Activated CD4-positive, alpha-beta T cell treated with anti-CD3 and anti-CD28 coated beads, Interleukin-10, Interleukin-2, amounts not matched to agents 100 ng/mL and 50 ng/mL, durations not matched to agents 16 hours and 8 hours (primary cell): ENCODE data around the gene GSTP1.
"Not testable (repeated sequence)": the region's sequence is repeated elsewhere in the genome, so short reads cannot be mapped to it uniquely, and the experiment has no call there.

Source experiments
- DNase-seq: peaks from one replicate; pipeline ENCODE4 v3.0.0-alpha.2; 2020

GSTP1 gene

GRCh38 chr11:67616431-67617242 lies 33.0 kb downstream of the GSTP1 start:
- DNase-seq, result no peak

- no peak for DNase-seq
Observed at GRCh38 chr11:67617243-67617953, 33.8 kb downstream of the GSTP1 start.

GRCh38 chr11:67618901-67619659 lies 35.5 kb downstream of the GSTP1 start:
- DNase-seq, result not testable (repeated sequence)

- DNase-seq, result not testable (repeated sequence)
Observed at GRCh38 chr11:67619683-67620618, 36.3 kb downstream of the GSTP1 start.

- DNase-seq, result not testable (repeated sequence)
Observed at GRCh38 chr11:67620621-67621020, 37.0 kb downstream of the GSTP1 start.

- not testable (repeated sequence) for DNase-seq
Observed at GRCh38 chr11:67621928-67622327, 38.3 kb downstream of the GSTP1 start.

- DNase-seq, result not testable (repeated sequence)
Observed at GRCh38 chr11:67622905-67623304, 39.3 kb downstream of the GSTP1 start.

- DNase-seq, result not testable (repeated sequence)
Observed at GRCh38 chr11:67623795-67624194, 40.2 kb downstream of the GSTP1 start.

- not testable (repeated sequence) for DNase-seq
Observed at GRCh38 chr11:67626131-67626833, 42.7 kb downstream of the GSTP1 start.

GRCh38 chr11:67626970-67627369 lies 43.4 kb downstream of the GSTP1 start:
- DNase-seq, result no peak

- DNase-seq, result no peak
Observed at GRCh38 chr11:67627441-67627811, 43.8 kb downstream of the GSTP1 start.

- DNase-seq, result no peak
Observed at GRCh38 chr11:67627812-67628624, 44.4 kb downstream of the GSTP1 start.

- DNase-seq, result no peak
Observed at GRCh38 chr11:67628710-67629385, 45.2 kb downstream of the GSTP1 start.

GRCh38 chr11:67629386-67630227 lies 46.0 kb downstream of the GSTP1 start, which contains the start of gene NUDT8:
Gene NUDT8, minus strand, starts transcription at chr11:67629937. Its CDS starts 26 bp downstream, at chr11:67629911.
- DNase-seq, result peak; percentile 94

- peak; percentile 98 for DNase-seq
Observed at GRCh38 chr11:67630228-67630942, 46.8 kb downstream of the GSTP1 start.

GRCh38 chr11:67630943-67631331 lies 47.3 kb downstream of the GSTP1 start:
- DNase-seq, result no peak

GRCh38 chr11:67631411-67631810 lies 47.8 kb downstream of the GSTP1 start:
- no peak for DNase-seq

- DNase-seq, result no peak
Observed at GRCh38 chr11:67631853-67632174, 48.2 kb downstream of the GSTP1 start.
